Hematopoietic multipotent progenitor cell treated with erythropoietin and hydrocortisone succinate and interleukin-3 and kit ligand, for 17 days (in vitro differentiated cells): Measurements from ENCODE around the gene ABHD18.

Experiments used
- DNase-seq: peaks from one replicate; pipeline ENCODE4 v3.0.0-alpha.2; 2015; ENCODE audit warnings: low spot score

ABHD18 gene

GRCh38 chr4:128068918-128069317, 103.7 kb downstream of the ABHD18 start:
- peak; percentile 16 for DNase-seq

DNA sequence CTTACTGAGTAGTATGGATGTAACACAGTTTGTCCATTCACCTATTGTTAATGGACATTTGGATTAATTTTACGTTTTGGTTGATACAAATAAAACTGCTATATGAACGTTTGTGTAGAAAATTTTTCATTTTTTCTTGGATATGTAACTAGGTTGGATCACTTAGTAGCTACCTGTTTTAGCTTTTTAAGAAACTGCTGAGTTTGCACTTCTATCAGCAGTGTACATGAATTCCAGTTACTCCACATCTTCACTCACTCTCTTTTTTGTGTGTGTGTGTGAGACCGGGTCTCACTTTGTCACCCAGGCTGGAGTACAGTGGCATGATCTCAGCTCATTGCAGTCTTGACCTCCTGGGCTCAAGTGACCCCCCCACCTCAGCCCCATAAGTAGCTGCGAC, 111.3 kb downstream of the ABHD18 start:
- DNase-seq, result no peak
